Rectal smooth muscle tissue (tissue), 1 donor: Measurements from ENCODE around the gene SMCHD1.

Source experiments
- H3K27ac ChIP-seq: one replicate; pipeline ENCODE4 v1.7.0; 2013; ENCODE audit warnings: low read depth, low read length, inconsistent platforms
- H3K27me3 ChIP-seq: one replicate; pipeline ENCODE4 v1.7.0; 2013; ENCODE audit warnings: low read length; ENCODE audit not compliant: control insufficient read depth, insufficient read depth
- H3K36me3 ChIP-seq: one replicate; pipeline ENCODE4 v1.7.0; 2013; ENCODE audit warnings: low read length; ENCODE audit not compliant: control insufficient read depth, insufficient read depth
- H3K4me1 ChIP-seq: one replicate; pipeline ENCODE4 v1.7.0; 2013; ENCODE audit warnings: low read length; ENCODE audit not compliant: control insufficient read depth, insufficient read depth
- H3K4me3 ChIP-seq: one replicate; pipeline ENCODE4 v1.7.0; 2013; ENCODE audit warnings: low read length
- H3K9ac ChIP-seq: one replicate; pipeline ENCODE4 v1.7.0; 2013; ENCODE audit warnings: low read length

The SMCHD1 gene

DNA sequence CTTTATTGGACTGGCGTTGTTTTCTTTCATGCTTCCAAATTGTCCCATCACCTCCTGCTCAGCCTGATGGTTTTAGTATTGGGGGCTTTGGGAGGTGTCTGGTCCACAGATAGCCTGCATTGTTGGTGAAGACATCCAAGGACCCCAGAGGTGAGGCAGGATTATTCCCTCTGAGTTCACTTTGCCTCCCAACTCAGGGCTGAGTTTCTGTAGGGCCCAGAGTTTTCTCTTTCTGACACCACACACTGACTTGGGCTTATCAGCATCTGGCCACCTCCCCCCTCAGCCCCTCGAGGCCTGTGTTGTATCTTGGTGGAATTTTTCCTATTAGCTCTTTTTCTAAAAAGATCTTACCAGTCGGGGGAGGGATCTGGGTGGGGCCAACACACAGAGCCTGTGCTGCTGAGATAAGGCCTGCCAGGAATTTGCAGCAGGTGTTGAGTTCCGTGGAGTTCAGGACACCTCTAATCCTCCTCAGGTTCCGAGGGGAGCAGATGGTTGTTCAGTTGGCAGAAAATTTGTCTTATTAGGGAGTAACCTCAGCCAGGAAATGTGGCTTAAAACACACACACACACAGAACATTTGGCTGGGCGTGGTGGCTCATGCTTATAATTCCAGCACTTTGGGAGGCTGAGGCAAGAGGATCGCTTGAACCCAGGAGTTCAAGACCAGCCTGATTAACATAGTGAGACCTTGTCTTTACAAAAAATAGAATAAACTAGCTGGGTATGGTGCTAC is 198.6 kb downstream of the SMCHD1 start:
- no peaks in the 10 kb centered on the region for H3K36me3 ChIP-seq
- no peak overlapping the region for H3K4me3 ChIP-seq
- H3K4me1 ChIP-seq: no peaks in the 10 kb centered on the region
- H3K27ac ChIP-seq: no peak overlapping the region
- no peak overlapping the region for H3K9ac ChIP-seq
- no peaks in the 10 kb centered on the region for H3K27me3 ChIP-seq
